Stimulated activated CD4-positive, alpha-beta T cell treated with anti-CD3 and anti-CD28 coated beads, Interleukin-12 subunit alpha, Interleukin-12 subunit beta, amount 100 ng/mL, for 4 hours (primary cell): ENCODE results near the gene SHANK1.
"Not testable (repeated sequence)": the region's sequence is repeated elsewhere in the genome, so short reads cannot be mapped to it uniquely, and the experiment has no call there.

Source experiments
- DNase-seq: peaks from one replicate; pipeline ENCODE4 v3.0.0-alpha.2; 2020

The SHANK1 gene

GRCh38 chr19:50719566-50719965, at the start of gene SHANK1:
Gene SHANK1, minus strand, starts transcription at chr19:50719802. Its CDS starts 2,883 bp downstream, at chr19:50716919.
- no peak for DNase-seq

- DNase-seq: no peak
These were observed 48.7 kb upstream of the SHANK1 start for GRCh38 chr19:50768277-50768676.

GRCh38 chr19:50767263-50767662, 47.7 kb upstream of the SHANK1 start:
- not testable (repeated sequence) for DNase-seq

GRCh38 chr19:50766746-50767145, 47.1 kb upstream of the SHANK1 start:
- DNase-seq: not testable (repeated sequence)

DNA sequence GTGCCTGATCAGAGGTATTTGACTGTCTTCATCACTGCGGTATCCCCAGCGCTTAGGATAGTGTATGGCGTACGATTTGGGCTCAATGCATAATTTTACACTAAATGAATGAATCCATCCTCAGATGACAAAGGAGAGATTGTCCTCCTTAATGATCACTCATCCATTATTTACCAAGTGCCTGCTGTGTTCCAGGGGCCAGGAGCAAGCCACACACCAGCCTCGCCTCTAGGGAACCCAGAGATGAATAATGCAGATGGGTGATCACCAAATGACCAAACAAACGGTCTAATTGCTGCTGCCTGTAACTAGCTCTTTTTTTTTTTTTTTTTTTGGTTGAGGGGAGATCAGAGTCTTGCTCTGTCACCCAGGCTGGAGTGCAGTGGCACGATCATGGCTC, 44.8 kb upstream of the SHANK1 start:
- DNase-seq: no peak

DNA sequence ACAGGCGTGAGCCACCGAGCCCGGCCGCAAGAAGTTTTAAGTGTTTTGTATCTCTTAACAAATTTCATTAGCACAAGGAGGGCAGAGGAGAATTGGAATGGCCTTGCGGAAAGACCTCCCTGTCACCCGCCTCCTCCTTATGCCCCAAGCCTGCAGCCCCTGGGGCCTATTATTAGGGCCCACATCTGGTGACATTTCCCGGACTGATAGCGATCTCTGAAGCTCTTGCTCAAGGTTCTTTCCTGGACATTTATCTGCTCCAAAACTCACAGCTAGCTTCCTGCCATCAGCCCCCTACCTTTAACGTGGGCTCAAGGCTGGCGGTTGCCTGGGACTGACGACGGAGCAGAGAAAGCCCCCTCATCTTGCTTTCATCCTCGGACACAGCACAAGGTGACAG, 43.9 kb upstream of the SHANK1 start:
- not testable (repeated sequence) for DNase-seq

DNA sequence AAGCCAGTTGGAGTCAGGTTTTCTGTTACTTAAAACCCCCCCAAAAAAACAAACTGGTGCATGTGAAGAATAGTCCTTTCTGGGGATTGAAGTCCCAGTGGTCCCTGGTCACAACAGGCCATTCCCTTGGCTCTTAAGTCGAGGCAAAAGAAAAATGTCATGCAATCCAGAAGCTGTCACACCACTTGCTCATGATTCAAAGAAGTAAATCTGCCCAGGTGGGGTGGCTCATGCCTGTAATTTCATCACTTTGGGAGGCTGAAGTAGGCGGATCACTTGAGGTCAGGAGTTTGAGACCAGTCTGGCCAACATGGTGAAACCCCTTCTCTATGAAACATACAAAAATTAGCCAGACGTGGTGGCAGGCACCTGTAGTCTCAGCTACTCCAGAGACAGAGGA, 41.9 kb upstream of the SHANK1 start:
- not testable (repeated sequence) for DNase-seq

DNA sequence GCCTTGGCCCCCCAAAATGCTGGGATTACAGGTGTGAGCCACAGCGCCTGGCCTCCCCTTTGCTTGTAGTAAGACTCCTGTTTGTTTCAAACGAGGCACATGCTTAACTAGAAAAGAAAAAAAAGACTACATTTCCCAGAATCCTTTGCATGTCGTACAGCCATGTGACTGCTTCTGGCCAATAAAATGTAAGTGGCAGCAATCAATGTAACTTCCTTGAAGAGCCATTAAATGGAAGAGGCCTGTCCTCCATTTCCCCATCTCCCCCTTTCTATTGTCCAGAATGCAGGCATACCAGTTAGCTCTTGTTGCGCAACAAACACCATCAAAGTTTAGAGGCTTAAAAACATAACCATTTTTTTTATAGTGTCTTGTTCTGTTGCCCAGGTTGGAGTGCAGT, 40.3 kb upstream of the SHANK1 start:
- no peak for DNase-seq

DNA sequence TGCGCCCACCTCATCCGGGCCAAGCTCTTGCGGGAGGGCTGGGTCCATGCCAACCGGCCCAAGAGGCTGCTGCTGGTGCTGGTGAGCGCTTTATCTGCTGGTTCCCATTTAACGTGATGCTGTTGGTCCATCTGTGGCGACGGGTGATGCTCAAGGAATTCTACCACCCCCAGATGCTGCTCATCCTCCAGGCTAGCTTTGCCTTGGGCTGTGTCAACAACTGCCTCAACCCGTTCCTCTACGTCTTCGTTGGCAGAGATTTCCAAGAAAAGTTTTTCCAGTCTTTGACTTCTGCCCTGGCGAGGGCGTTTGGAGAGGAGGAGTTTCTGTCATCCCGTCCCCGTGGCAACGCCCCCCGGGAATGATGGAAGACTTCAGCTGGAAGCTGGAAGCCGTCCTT, 39.5 kb upstream of the SHANK1 start:
- DNase-seq: not testable (repeated sequence)

DNA sequence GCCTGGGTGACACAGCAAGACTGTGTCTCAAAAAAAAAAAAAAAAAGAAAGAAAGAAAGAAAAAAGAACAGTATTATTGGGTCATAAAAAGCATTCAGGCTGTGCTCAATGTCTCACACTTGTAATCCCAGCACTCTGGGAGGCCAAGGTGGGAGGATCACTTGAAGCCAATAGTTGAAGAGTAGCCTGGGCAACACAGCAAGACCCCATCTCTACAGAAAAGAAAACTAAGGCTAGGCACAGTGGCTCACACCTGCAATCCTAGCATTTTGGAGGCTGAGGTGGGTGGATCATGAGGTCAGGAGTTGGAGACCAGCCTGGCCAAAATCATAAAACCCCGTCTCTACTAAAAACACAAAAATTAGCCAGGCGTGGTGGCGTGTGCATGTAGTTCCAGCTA, 38.0 kb upstream of the SHANK1 start:
- not testable (repeated sequence) for DNase-seq

DNA sequence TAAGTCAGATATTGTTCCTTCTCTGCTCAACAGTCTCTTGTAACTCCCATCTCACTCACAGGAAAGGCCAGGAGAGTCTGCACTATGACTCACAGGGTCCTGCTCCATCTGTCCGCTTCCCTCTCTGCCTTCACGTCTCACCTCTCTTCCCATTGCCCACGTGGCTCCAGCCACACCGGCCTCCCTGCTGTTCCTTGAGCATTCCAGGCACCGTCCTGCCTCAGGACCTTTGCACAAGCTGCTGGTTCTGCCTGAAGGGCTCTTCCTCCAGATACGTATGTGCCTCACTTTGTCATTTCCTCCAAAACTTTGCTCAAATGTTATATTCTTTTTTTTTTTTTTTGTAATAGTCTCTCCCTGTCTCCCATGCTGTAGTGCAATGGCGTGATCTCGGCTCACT, 36.6 kb upstream of the SHANK1 start:
- not testable (repeated sequence) for DNase-seq

DNA sequence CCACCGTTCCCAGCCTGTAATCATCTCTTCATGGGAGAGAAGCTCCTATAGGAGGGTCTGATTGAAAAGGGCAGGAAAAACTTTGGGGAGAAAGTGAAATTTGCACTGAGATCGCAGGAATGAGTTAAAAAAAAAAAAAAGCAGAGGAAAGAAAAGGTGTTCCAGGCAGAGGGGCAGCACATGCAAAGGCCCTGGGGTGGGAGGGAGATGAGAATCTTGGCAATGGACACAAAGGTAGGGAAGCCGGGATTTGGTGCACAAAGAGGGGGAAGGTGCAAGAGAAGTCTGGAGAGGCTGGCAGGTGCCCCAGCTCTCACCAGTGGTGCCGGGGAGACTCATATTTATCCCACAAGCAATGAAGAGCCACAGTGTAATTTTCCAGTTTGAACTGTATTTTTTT, 34.3 kb upstream of the SHANK1 start:
- no peak for DNase-seq

- no peak for DNase-seq
These were observed 30.4 kb upstream of the SHANK1 start for GRCh38 chr19:50750010-50750409.

- no peak for DNase-seq
These were observed 29.9 kb upstream of the SHANK1 start for GRCh38 chr19:50749490-50749889.

GRCh38 chr19:50747141-50747540, 27.5 kb upstream of the SHANK1 start:
- not testable (repeated sequence) for DNase-seq

DNA sequence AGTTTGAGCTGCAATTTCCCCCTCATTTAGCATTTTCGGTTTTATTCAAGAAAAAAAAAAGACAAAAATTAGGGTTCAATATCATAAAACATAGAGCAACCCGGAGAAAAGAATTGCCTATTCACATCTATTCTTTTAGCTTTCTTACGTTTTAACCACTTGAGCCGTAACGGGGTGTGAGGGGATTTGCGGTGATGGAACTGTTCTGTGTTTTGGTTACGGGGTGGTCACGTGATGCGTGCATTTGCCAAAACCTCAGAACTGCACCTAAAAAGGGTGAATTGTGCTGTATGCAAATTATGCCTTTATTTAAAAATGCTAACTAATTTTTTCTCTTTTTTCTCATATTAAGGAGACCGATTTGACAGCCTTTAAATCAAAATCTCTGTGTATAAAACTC, 25.6 kb upstream of the SHANK1 start:
- DNase-seq: no peak

GRCh38 chr19:50743537-50743936, 23.9 kb upstream of the SHANK1 start:
- no peak for DNase-seq

DNA sequence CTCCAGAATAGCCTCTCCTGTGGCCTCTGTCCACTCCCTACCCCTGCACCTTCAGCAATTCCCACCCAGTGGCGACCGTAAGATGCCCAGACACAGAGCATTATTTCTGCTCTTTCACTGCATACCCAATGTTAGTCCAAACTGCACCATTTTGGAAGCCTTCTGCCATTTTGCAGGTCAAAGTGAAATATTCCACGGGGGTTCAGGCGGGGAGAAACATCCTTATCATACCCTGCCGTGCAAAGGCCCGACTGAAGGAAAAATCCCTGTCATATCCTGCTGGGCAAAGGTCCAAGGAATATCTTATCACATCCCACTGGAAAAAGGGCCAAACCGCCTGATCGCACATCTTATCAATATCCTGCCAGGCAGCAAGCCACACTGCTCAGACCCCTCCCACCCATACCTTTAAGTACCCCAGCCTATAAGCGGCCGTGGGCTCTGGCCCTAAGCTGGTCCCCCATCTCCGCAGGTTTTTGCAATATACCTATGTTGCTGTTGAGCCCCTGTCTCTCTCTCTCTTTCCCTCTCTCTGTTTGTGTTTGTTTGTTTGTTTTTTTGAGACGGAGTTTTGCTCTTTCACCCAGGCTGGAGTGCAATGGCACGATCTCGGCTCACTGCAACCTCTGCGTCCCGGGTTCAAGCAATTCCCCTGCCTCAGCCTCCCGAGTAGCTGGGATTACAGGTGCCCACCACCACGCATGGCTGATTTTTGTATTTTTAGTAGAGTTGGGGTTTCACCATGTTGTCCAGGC, 21.8 kb upstream of the SHANK1 start:
- no peak for DNase-seq

DNA sequence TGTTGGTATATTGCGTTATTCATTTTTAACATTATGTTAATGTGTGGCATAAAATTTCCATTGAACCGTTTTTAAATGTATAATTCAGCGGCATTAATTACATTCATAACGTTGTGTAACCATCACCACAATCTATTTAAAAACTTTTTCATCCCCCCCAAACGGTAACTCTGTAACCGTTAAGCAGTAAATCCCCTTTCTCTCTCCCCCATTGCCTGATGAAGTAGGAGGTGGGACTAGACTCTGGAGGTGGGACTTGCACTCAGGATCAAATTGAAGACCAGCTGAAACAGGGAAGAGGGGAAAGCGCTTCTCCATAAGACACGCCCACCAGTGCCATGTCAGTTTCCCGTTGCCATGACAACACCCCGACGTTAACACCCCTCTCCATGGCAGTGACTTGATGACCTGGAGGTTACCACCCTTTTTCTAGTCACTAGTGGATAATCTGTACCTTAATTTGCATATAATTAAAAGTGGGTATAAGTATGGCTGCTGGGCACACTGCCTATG, 20.4 kb upstream of the SHANK1 start:
- DNase-seq: no peak

GRCh38 chr19:50739132-50739913, 19.7 kb upstream of the SHANK1 start:
- DNase-seq: no peak

- no peak for DNase-seq
These were observed 16.7 kb upstream of the SHANK1 start for GRCh38 chr19:50736338-50736737.

DNA sequence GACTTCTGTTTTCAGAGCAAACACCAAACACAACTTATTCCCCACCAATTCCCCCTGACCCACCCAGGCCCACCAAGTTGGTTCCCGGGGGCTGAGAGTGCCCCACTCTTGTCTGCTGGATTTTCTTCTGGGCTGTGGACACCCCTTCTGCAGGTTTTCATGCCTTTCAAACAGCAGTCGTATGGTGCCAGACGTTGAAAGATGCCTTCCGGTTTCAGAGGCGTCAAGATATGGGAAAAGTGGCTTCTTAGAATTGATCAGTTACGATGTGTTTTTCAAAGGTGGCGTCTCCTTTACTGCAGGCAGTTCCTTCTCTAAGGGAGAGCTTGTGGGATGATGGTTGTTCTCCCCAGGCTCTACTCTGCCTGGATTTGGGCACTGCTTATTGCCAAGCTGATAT, 16.3 kb upstream of the SHANK1 start:
- DNase-seq: no peak

DNA sequence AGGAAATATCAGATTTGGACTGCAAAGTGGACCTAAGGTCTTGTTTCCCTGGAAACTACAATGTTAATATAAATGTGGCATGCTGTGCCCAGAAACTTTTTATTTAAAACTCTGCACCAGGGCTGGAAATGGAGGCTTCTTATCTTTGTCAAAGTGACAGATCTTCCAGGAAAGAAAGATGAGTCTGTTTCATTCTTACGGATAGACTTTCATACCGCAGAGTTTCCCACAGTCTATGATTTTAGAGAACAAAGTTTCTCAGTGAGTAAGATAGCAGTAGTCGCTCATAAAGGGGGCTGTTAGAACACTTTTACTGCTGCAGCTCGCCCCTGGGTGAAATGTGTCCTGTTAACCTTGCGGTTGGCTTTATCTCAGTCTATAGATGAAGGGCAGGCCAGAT, 10.3 kb upstream of the SHANK1 start:
- DNase-seq: no peak

DNA sequence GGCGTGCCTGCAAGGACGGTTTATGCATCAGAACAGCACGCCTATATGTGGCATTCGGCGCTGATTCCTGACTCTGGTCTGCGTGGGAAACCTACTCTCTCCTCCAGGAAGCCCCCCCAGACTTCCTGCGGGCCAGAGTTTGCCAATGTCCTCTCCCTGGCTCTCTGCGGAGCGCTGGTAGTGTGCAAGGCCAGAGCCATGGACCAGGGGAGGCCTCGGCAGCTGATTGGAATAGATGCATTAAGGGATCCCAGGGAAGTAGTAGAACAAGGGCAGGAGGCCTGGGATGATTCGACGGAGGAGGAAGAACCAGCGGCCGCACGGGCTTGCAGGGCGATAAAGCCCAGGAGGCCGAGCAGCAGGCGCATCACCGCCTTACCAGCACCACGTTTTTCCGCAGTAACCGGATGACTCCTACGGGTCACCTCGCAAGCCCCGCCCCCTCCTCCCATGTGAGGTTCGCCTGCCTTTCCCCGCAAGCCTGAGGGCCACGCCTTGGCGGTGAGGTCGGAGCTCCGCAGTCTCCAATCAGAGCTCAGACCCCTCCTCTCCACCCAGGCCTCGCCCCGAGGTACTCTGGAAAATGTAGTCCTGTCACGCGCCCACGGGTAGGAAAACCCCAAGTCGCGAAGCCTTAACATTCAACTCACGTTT, 8.6 kb upstream of the SHANK1 start:
- peak; percentile 74 for DNase-seq
